ENCODE measurements around the gene MRPS18C. TPM values are rescaled to one million over a fixed set of nuclear protein-coding genes. Genes with fewer than 3 reads are reported as not detected.

Gene MRPS18C
- total RNA-seq, 1 experiment from 2014 or later = 60.3 TPM

GRCh38 chr4:83440899-83441298 is 15.0 kb upstream of the MRPS18C start:
- DNase-seq (ENCODE audit: low spot score) = no peak
- H3K4me1 Mint-ChIP-seq = no peaks in the 10 kb centered on the region

More at GRCh38 chr4:83440899-83441298, 15.0 kb upstream of the MRPS18C start:
- ChIA-PET CTCF (no interaction called here), POLR2A (no interaction called here)
- no peak overlapping the region for H3K4me3 Mint-ChIP-seq
- H3K27ac Mint-ChIP-seq = no peak overlapping the region
- peaks cover 4% of the 10 kb centered on the region for H3K36me3 Mint-ChIP-seq
- ATAC-seq = no peak
- H3K27me3 Mint-ChIP-seq (ENCODE audit: low read depth) = no peaks in the 10 kb centered on the region
- H3K9me3 Mint-ChIP-seq = no peaks in the 10 kb centered on the region
- TF ChIP-seq ZBTB43 (CRISPR knock-in tag; IDR thresholded peaks at IDR 0.05) (no peak), FOXP4 (CRISPR knock-in tag; IDR thresholded peaks at IDR 0.05) (no peak), ZNF425 (CRISPR knock-in tag; conservative IDR thresholded peaks at IDR 0.05) (no peak), NR3C1 (CRISPR knock-in tag; conservative IDR thresholded peaks at IDR 0.05; ENCODE audit: low read depth) (no peak), E2F1 (CRISPR knock-in tag; IDR thresholded peaks at IDR 0.05) (no peak), ZNF263 (CRISPR knock-in tag; IDR thresholded peaks at IDR 0.05; ENCODE audit: low read depth) (no peak), ZNF232 (CRISPR knock-in tag; IDR thresholded peaks at IDR 0.05) (no peak), JUN (CRISPR knock-in tag; IDR thresholded peaks at IDR 0.05) (no peak), SMAD3 (CRISPR knock-in tag; IDR thresholded peaks at IDR 0.05; ENCODE audit: borderline replicate concordance) (no peak), OVOL2 (CRISPR knock-in tag; IDR thresholded peaks at IDR 0.05; ENCODE audit: borderline replicate concordance) (no peak), GABPB1 (CRISPR knock-in tag; IDR thresholded peaks at IDR 0.05) (no peak), CREB1 (CRISPR knock-in tag; IDR thresholded peaks at IDR 0.05) (no peak), HMGXB4 (CRISPR knock-in tag; IDR thresholded peaks at IDR 0.05) (no peak), GRHL2 (CRISPR knock-in tag; IDR thresholded peaks at IDR 0.05; ENCODE audit: insufficient replicate concordance, severe bottlenecking) (no peak), TEAD1 (CRISPR knock-in tag; IDR thresholded peaks at IDR 0.05) (no peak), PREB (CRISPR knock-in tag; IDR thresholded peaks at IDR 0.05; ENCODE audit: borderline replicate concordance) (no peak), AFF4 (CRISPR knock-in tag; IDR thresholded peaks at IDR 0.05; ENCODE audit: borderline replicate concordance) (no peak)
